Progenitor cell of endocrine pancreas (in vitro differentiated cells): Measurements from ENCODE around the gene RBM4B. TPM values are rescaled to one million over a fixed set of nuclear protein-coding genes. Genes with fewer than 3 reads are reported as not detected.

ENCODE experiments used
- DNase-seq: peaks from one replicate; pipeline ENCODE4 v3.0.0; 2021; ENCODE audit warnings: low spot score; ENCODE audit not compliant: unreplicated experiment
- H3K27ac Mint-ChIP-seq: 2 replicates; pipeline ENCODE4 v1.8.0; 2021; ENCODE audit warnings: mild to moderate bottlenecking, moderate library complexity, mixed read lengths
- H3K27me3 Mint-ChIP-seq: 2 replicates; pipeline ENCODE4 v1.8.0; 2021; ENCODE audit warnings: mixed read lengths
- H3K36me3 Mint-ChIP-seq: 2 replicates; pipeline ENCODE4 v1.8.0; 2022; ENCODE audit warnings: mixed read lengths; ENCODE audit not compliant: insufficient read depth
- H3K4me1 Mint-ChIP-seq: 2 replicates; pipeline ENCODE4 v1.8.0; 2021; ENCODE audit warnings: low read depth, mixed read lengths
- H3K4me3 Mint-ChIP-seq: 2 replicates; pipeline ENCODE4 v1.8.0; 2021; ENCODE audit warnings: low read depth, mild to moderate bottlenecking, moderate library complexity, mixed read lengths
- H3K9me3 Mint-ChIP-seq: 2 replicates; pipeline ENCODE4 v1.8.0; 2021; ENCODE audit warnings: low read depth, mixed read lengths
- CTCF ChIP-seq: fragments of 200-600 bp; sonication (generic); IDR thresholded peaks from one replicate; pipeline ENCODE4 v1.5.0; 2021; ENCODE audit warnings: antibody characterized with exemption, mild to moderate bottlenecking; ENCODE audit not compliant: unreplicated experiment
- total RNA-seq: library from RNA; stranded (reverse); gene quantifications from 2 replicates; pipeline ENCODE4 v1.2.1, GENCODE V29; 2021

The RBM4B gene
- total RNA-seq, 1 donor from 2014 or later, result 71.0 TPM

DNA sequence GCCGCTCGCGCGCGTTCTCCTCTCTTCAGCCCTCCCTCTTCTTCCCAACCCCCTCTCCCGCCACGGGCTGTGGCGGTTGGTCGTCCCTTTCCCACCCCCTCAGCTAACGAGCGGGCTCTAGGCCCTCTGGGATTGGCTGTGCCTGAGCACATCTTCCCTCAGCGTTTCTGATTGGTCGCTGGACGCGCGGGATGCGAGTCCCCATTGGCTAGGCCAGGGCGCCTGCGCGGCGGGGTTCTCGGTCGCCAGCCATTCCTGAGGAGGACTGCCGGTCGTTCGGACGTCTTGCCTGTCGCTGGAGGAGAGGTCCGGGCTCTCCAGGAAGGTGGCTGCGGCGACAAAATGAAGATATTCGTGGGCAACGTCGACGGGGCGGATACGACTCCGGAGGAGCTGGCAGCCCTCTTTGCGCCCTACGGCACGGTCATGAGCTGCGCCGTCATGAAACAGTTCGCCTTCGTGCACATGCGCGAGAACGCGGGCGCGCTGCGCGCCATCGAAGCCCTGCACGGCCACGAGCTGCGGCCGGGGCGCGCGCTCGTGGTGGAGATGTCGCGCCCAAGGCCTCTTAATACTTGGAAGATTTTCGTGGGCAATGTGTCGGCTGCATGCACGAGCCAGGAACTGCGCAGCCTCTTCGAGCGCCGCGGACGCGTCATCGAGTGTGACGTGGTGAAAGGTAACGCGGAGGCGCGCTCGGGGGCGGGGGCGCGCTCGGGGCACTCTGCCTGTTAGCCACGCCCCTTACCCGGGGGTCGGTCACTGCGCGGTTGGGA lies 61.1 kb downstream of the RBM4B start, which contains the start of gene RBM14:
Gene RBM14, plus strand, starts transcription at position 252 of the 776 bp plus-strand sequence. Its CDS starts 91 bp downstream, at position 343.
- Mint-ChIP-seq H3K9me3 (no peaks in the 10 kb centered on the region), H3K4me3 (peak within 1 kb of the TSS; percentile 98), H3K36me3 (peaks cover 9% of the 10 kb centered on the region), H3K4me1 (peaks cover 31% of the 10 kb centered on the region), H3K27ac (peak within 1 kb of the TSS; percentile 99), H3K27me3 (no peaks in the 10 kb centered on the region)
- DNase-seq, result peak; percentile 96
- no peak for TF ChIP-seq CTCF

Other genes with a start within 250 kb of the RBM4B start
- gene MRPL11, start 239.0 kb downstream of the RBM4B start, total RNA-seq, result 54.3 and 59.1 TPM in 2 replicates
- 16.9 and 17.8 TPM in 2 replicates for gene PELI3, start 211.0 kb downstream of the RBM4B start, total RNA-seq
- gene DPP3, start 197.5 kb downstream of the RBM4B start, total RNA-seq, result 78.7 and 79.7 TPM in 2 replicates
- 75.4 and 80.3 TPM in 2 replicates for gene BBS1, start 167.3 kb downstream of the RBM4B start, total RNA-seq
- 9.7 and 10.5 TPM in 2 replicates for gene ZDHHC24, start 131.8 kb downstream of the RBM4B start, total RNA-seq
- 0.43 and 0.44 TPM in 2 replicates for gene ACTN3, start 131.0 kb downstream of the RBM4B start, total RNA-seq
- gene CTSF, start 109.3 kb downstream of the RBM4B start, total RNA-seq, result 3.6 and 4.1 TPM in 2 replicates
- 0.89 and 1.1 TPM in 2 replicates for gene CCDC87, start 84.8 kb downstream of the RBM4B start, total RNA-seq
- gene CCS, start 84.7 kb downstream of the RBM4B start, total RNA-seq, result 48.9 and 49.7 TPM in 2 replicates
- 119 and 124 TPM in 2 replicates for gene RBM14, start 61.3 kb downstream of the RBM4B start, total RNA-seq
- gene RBM4, start 39.2 kb downstream of the RBM4B start, total RNA-seq, result 239 and 258 TPM in 2 replicates
- gene SPTBN2, start 51.3 kb upstream of the RBM4B start, total RNA-seq, result 54.0 and 55.0 TPM in 2 replicates
- gene RCE1, start 165.6 kb upstream of the RBM4B start, total RNA-seq, result 32.7 and 33.3 TPM in 2 replicates
- gene LRFN4, start 179.2 kb upstream of the RBM4B start, total RNA-seq, result 19.6 and 20.2 TPM in 2 replicates